Transverse colon (tissue), 3 donors: ENCODE measurements around the gene NFKBIE.
"Not testable (repeated sequence)": the region's sequence is repeated elsewhere in the genome, so short reads cannot be mapped to it uniquely, and the experiment has no call there.

Experiments used
- POLR2A ChIP-seq: fragments of 450-650 bp; IDR thresholded peaks from one replicate; pipeline ENCODE4 v1.6.1; 2016; ENCODE audit warnings: antibody characterized with exemption, mild to moderate bottlenecking, moderate library complexity
- TF ChIP-seq, protein P1 (sequence below), 5 experiments: fragments of 200-600 bp in 3 of 5; fragments of 450-650 bp in 2 of 5; sonication (generic) in 3 of 5; IDR thresholded peaks; 1 replicate in 2 of 5; 2 replicates in 3 of 5; pipeline ENCODE4 v1.5.1; 2016 to 2017; ENCODE audit warnings: antibody characterized with exemption in 5 of 5, inconsistent platforms in 3 of 5, mild to moderate bottlenecking in 2 of 5, moderate library complexity in 1 of 5

DNA sequence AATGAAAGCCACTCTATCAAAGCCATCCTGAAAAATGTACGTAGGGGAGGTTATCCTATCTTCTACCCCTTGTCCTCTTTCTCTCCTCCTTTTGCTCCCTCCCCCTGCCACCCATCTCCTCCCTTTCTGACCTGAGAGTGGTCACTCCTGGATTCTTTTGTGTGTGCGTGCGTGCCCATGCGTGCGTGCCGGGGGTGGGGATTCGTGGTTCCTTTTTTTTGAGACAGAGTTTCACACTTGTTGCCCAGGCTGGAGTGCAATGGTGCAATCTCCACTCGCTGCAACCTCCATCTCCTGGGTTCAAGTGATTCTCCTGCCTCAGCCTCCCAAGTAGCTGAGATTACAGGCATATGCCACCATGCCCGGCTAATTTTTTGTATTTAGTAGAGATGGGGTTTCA is 33.9 kb downstream of the NFKBIE start:
- TF ChIP-seq, protein P1, sequence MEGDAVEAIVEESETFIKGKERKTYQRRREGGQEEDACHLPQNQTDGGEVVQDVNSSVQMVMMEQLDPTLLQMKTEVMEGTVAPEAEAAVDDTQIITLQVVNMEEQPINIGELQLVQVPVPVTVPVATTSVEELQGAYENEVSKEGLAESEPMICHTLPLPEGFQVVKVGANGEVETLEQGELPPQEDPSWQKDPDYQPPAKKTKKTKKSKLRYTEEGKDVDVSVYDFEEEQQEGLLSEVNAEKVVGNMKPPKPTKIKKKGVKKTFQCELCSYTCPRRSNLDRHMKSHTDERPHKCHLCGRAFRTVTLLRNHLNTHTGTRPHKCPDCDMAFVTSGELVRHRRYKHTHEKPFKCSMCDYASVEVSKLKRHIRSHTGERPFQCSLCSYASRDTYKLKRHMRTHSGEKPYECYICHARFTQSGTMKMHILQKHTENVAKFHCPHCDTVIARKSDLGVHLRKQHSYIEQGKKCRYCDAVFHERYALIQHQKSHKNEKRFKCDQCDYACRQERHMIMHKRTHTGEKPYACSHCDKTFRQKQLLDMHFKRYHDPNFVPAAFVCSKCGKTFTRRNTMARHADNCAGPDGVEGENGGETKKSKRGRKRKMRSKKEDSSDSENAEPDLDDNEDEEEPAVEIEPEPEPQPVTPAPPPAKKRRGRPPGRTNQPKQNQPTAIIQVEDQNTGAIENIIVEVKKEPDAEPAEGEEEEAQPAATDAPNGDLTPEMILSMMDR (IDR thresholded peaks at IDR 0.05) = not testable (repeated sequence)
- TF ChIP-seq POLR2A = not testable (repeated sequence)
